GM19455 (cell line): Measurements from ENCODE around the gene NPIPA7.
"Not testable (repeated sequence)": the region's sequence is repeated elsewhere in the genome, so short reads cannot be mapped to it uniquely, and the experiment has no call there.

ENCODE experiments used
- ATAC-seq: cut with Tn5 transposase; IDR thresholded peaks from one replicate; pipeline ENCODE4 v1.9.1; 2021; ENCODE audit not compliant: unreplicated experiment

The NPIPA7 gene

GRCh38 chr16:16378840-16379239 lies at the start of gene NPIPA7:
Gene NPIPA7 (plus strand): TSS chr16:16379140. CDS start chr16:16379245, 105 bp downstream.
- not testable (repeated sequence) for ATAC-seq

DNA sequence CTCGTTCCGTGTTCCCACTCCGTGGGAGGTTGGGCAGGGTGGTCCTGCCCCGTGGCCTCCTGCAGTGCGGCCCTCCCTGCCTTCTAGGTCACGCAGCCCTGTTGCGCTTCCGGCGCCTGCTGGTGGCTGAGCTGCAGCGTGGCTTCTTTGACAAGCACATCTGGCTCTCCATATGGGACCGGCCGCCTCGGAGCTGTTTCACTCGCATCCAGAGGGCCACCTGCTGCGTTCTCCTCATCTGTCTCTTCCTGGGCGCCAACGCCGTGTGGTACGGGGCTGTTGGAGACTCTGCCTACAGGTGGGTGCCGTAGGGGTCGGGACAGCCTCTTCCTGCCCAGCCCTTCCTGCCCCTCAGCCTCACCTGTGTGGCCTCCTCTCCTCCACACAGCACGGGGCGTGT lies 47.5 kb upstream of the NPIPA7 start:
- not testable (repeated sequence) for ATAC-seq

DNA sequence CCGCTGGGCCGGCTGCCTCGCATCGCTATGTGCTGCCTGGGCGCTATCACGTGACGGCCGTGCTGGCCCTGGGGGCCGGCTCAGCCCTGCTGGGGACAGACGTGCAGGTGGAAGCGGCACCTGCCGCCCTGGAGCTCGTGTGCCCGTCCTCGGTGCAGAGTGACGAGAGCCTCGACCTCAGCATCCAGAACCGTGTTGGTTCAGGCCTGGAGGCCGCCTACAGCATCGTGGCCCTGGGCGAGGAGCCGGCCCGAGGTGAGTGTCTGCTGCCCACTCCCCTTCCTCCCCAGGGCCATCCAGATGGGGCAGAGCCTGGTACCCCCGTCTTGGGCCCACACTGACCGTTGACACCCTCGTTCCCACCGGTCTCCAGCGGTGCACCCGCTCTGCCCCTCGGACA lies 21.4 kb upstream of the NPIPA7 start:
- ATAC-seq: not testable (repeated sequence)

- ATAC-seq: not testable (repeated sequence)
These were observed 20.2 kb upstream of the NPIPA7 start for GRCh38 chr16:16358539-16359240.

DNA sequence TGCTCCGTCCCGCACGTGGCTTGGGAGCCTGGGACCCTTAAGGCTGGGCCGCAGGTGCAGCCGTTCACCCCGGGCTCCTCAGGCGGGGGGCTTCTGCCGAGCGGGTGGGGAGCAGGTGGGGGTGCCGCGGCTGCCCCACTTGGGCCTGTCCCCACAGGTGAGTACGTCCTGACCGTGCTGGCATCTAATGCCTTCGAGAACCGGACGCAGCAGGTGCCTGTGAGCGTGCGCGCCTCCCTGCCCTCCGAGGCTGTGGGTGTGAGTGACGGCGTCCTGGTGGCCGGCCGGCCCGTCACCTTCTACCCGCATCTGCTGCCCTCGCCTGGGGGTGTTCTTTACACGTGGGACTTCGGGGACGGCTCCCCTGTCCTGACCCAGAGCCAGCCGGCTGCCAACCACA lies 15.3 kb upstream of the NPIPA7 start:
- not testable (repeated sequence) for ATAC-seq

DNA sequence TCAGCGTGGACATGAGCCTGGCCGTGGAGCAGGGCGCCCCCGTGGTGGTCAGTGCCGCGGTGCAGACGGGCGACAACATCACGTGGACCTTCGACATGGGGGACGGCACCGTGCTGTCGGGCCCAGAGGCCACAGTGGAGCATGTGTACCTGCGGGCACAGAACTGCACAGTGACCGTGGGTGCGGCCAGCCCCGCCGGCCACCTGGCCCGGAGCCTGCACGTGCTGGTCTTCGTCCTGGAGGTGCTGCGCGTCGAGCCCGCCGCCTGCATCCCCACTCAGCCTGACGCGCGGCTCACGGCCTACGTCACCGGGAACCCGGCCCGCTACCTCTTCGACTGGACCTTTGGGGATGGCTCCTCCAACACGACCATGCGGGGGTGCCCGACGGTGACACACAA lies 14.8 kb upstream of the NPIPA7 start:
- not testable (repeated sequence) for ATAC-seq

DNA sequence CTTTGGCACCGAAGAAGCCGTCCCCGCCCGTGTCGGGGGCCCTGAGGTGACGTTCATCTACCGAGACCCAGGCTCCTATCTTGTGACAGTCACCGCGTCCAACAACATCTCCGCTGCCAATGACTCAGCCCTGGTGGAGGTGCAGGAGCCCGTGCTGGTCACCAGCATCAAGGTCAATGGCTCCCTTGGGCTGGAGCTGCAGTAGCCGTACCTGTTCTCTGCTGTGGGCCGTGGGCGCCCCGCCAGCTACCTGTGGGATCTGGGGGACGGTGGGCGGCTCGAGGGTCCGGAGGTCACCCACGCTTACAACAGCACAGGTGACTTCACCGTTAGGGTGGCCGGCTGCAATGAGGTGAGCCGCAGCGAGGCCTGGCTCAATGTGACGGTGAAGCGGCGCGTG lies 14.2 kb upstream of the NPIPA7 start:
- ATAC-seq: not testable (repeated sequence)

GRCh38 chr16:16365319-16365718 lies 13.6 kb upstream of the NPIPA7 start:
- ATAC-seq: not testable (repeated sequence)

DNA sequence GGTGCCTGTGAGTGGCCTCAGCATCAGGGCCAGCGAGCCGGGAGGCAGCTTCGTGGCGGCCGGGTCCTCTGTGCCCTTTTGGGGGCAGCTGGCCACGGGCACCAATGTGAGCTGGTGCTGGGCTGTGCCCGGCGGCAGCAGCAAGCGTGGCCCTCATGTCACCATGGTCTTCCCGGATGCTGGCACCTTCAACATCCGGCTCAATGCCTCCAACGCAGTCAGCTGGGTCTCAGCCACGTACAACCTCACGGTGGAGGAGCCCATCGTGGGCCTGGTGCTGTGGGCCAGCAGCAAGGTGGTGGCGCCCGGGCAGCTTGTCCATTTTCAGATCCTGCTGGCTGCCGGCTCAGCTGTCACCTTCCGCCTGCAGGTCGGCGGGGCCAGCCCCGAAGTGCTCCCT lies 13.1 kb upstream of the NPIPA7 start:
- ATAC-seq: not testable (repeated sequence)

DNA sequence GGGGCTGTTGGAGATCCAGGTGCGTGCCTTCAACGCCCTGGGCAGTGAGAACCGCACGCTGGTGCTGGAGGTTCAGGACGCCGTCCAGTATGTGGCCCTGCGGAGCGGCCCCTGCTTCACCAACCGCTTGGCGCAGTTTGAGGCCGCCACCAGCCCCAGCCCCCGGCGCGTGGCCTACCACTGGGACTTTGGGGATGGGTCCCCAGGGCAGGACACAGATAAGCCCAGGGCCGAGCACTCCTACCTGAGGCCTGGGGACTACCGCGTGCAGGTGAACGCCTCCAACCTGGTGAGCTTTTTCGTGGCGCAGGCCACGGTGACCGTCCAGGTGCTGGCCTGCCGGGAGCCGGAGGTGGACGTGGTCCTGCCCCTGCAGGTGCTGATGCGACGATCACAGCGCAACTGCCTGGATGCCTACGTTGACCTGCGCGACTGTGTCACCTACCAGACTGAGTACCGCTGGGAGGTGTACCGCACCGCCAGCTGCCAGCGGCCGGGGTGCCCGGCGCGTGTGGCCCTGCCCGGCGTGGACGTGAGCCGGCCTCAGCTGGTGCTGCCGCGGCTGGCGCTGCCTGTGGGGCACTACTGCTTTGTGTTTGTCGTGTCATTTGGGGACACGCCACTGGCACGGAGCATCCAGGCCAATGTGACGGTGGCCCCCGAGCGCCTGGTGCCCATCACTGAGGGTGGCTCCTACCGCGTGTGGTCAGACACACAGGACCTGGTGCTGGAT lies 12.2 kb upstream of the NPIPA7 start:
- ATAC-seq: not testable (repeated sequence)

- not testable (repeated sequence) for ATAC-seq
These were observed 11.7 kb upstream of the NPIPA7 start for GRCh38 chr16:16367285-16367628.

DNA sequence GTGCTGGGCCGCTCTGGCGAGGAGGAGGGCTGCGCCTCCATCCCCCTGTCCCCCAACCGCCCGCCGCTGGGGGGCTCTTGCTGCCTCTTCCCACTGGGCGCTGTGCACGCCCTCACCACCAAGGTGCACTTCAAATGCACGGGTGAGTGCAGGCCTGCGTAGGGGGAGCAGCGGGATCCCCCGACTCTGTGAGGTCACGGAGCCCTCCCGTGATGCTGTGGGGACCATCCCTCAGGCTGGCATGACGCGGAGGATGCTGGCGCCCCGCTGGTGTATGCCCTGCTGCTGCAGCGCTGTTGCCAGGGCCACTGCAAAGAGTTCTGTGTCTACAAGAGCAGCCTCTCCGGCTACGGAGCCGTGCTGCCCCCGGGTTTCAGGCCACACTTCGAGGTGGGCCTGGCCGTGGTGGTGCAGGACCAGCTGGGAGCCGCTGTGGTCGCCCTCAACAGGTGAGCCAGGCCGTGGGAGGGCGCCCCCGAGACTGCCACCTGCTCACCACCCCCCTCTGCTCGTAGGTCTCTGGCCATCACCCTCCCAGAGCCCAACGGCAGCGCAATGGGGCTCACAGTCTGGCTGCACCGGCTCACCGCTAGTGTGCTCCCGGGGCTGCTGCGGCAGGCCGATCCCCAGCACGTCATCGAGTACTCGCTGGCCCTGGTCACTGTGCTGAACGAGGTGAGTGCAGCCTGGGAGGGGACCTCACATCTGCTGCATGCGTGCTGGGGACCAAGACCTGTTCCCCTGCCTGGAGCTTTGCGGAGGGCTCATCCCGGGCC lies 9.7 kb upstream of the NPIPA7 start:
- ATAC-seq: not testable (repeated sequence)

- ATAC-seq: not testable (repeated sequence)
These were observed 7.7 kb upstream of the NPIPA7 start for GRCh38 chr16:16371136-16371735.

DNA sequence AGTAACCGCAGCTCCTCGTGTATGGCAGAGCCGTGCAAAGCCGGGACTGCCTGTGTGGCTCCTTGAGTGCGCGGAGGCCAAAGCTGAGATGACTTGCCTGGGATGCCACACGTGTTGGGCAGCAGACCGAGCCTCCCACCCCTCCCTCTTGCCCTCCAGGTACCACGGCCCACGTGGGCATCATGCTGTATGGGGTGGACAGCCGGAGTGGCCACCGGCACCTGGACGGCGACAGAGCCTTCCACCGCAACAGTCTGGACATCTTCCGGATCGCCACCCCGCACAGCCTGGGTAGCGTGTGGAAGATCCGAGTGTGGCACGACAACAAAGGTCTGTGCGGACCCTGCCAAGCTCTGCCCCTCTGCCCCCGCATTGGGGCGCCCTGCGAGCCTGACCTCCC lies 4.7 kb upstream of the NPIPA7 start:
- ATAC-seq: not testable (repeated sequence)

DNA sequence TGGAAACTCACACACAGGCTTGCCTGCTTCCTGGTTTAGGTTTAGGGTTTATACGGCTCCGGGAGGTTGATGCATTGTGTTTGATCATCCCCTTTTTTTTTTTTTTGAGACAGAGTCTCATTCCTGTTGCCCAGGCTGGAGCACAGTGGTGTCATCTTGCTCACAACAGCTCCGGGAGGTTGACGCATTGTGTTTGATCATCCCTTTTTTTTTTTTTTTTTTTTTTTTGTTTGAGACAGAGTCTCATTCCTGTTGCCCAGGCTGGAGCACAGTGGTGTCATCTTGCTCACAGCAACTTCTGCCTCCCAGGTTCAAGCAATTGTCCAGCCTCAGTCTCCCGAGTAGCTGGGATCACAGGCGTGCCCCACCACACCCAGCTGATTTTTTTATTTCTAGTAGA lies 20.7 kb downstream of the NPIPA7 start:
- not testable (repeated sequence) for ATAC-seq

- not testable (repeated sequence) for ATAC-seq
These were observed 23.4 kb downstream of the NPIPA7 start for GRCh38 chr16:16402333-16402732.

DNA sequence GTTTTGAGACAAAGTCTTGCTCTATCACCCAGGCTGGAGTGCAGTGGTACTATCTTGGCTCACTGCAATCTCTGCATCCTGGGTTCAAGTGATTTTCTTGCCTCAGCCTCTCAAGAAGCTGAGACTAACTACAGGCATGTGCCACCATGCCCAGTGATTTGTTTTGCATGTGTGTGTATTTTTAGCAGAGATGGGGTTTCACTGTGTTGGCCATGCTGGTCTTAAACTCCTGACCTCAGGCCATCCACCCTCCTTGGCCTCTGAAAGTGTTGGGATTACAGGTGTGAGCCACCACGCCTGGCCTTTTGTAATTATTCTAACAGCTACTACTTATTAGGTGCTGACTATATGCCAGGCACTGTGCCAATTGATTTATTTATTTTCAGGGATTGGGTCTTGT lies 25.3 kb downstream of the NPIPA7 start:
- not testable (repeated sequence) for ATAC-seq

GRCh38 chr16:16405421-16405820 lies 26.5 kb downstream of the NPIPA7 start:
- not testable (repeated sequence) for ATAC-seq

DNA sequence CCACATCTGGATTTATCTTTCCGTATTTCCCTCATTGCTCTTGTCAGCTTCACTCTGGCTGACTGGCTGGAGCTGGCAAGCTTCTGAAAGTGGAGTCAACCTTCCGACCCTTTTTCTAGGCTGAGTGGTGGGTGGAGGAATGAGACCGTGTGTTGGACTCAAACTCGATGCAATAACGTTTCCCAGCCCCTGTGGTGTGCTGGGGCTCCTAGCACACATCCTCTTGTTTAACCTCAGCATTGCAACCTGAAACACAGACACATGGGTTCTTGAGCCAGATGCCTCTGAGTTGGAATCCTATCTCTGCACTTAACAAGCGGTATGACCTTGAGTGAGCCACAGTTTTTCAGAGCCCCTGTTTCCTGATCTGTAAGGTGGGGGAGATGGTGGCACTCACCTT lies 29.5 kb downstream of the NPIPA7 start:
- ATAC-seq: not testable (repeated sequence)

DNA sequence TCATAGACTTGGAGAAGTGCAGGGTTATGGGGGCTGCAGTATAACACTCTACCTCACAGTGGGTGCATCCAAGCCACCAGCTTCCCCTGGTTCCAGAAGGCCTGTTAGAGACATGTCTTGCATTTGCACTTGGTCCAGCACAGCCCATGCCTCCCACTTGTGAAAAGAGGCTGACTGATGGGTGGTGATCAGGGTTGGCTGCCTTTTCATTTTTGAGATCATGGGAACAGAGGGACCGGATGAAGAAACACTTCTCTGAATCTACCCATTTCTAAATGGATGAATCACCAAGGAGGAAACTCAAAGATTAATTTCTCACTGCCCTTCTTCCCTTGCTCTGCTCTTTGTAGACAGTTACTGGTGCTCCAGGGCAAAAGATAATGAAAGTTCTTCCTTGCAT lies 34.8 kb downstream of the NPIPA7 start:
- not testable (repeated sequence) for ATAC-seq

DNA sequence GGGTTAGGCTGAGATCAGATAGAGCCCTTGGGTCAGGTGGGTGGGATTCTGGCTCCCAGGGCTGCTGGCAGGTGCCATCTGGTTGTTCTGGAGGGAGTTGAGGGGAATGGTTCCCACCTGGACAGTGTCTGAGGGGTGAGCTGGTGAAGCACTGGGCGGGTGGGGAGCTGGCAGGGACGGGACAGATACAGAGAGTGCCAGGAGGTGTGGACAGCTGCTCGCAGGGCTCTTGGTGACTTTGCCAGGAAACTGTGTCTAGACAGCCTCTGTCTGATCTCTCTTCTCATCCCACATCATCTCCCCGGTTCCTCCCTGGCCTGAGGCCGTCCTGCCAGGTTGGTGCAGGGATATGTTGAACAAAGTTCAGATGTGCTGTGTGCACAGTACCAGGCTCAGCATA lies 38.1 kb downstream of the NPIPA7 start:
- ATAC-seq: not testable (repeated sequence)
